GM12875 (cell line): ENCODE data around the gene TMEM132E.

ENCODE experiments used
- H3K4me3 ChIP-seq: one replicate; pipeline ENCODE4 v1.5.1; 2011; ENCODE audit warnings: low read depth, low read length, control low read depth
- TF ChIP-seq, protein P1 (sequence below): IDR thresholded peaks from 2 replicates; pipeline ENCODE4 v1.5.1; 2011; ENCODE audit warnings: low read depth, mild to moderate bottlenecking, control low read depth, inconsistent platforms, low read length, moderate library complexity, borderline replicate concordance; ENCODE audit not compliant: insufficient read depth

TMEM132E gene

DNA sequence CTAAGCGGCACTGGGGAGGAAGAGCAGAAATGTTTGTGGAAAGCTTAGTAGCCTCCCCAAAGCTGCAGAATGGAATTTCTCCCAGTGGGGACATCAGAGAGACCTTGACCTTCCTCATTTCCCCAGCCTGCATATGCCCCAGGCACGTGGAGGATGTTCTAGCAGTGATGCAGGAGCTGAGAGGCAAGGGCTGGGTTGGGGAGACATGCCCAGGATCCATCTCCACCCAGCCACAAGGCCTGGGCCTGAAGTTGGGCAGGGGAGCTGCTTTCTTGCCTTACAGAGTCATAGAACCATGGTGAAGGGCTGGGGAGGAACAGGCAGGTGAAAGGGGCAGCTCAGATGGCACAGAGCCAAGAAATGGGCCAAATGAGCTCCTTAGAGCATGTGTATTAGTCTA lies 104.0 kb downstream of the TMEM132E start:
- H3K4me3 ChIP-seq, result no peak overlapping the region
- TF ChIP-seq, protein P1, sequence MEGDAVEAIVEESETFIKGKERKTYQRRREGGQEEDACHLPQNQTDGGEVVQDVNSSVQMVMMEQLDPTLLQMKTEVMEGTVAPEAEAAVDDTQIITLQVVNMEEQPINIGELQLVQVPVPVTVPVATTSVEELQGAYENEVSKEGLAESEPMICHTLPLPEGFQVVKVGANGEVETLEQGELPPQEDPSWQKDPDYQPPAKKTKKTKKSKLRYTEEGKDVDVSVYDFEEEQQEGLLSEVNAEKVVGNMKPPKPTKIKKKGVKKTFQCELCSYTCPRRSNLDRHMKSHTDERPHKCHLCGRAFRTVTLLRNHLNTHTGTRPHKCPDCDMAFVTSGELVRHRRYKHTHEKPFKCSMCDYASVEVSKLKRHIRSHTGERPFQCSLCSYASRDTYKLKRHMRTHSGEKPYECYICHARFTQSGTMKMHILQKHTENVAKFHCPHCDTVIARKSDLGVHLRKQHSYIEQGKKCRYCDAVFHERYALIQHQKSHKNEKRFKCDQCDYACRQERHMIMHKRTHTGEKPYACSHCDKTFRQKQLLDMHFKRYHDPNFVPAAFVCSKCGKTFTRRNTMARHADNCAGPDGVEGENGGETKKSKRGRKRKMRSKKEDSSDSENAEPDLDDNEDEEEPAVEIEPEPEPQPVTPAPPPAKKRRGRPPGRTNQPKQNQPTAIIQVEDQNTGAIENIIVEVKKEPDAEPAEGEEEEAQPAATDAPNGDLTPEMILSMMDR, result no peak
